ENCODE data around the gene FAM110C.
"Not testable (repeated sequence)": the region's sequence is repeated elsewhere in the genome, so short reads cannot be mapped to it uniquely, and the experiment has no call there.

FAM110C gene

DNA sequence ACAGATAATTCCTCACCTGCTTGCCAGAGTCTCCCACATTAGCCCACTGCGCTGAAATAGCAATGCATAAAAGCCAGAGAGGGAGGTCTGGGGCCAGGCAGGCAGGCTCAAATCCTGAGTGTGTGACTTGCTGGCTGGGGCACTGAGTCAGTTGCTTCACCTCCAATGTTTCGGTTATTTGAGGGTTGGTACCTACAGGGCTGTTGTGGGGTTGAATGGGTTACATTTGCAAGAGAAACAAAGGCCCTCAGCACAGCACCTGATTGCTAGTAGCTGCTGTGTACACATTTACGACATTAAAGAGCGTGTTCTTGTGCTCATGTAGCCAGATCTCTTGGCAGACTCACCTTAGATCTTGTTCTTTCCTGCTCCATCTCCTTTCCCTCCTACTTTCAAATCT is 34.1 kb upstream of the FAM110C start:
- TF ChIP-seq, protein P1, sequence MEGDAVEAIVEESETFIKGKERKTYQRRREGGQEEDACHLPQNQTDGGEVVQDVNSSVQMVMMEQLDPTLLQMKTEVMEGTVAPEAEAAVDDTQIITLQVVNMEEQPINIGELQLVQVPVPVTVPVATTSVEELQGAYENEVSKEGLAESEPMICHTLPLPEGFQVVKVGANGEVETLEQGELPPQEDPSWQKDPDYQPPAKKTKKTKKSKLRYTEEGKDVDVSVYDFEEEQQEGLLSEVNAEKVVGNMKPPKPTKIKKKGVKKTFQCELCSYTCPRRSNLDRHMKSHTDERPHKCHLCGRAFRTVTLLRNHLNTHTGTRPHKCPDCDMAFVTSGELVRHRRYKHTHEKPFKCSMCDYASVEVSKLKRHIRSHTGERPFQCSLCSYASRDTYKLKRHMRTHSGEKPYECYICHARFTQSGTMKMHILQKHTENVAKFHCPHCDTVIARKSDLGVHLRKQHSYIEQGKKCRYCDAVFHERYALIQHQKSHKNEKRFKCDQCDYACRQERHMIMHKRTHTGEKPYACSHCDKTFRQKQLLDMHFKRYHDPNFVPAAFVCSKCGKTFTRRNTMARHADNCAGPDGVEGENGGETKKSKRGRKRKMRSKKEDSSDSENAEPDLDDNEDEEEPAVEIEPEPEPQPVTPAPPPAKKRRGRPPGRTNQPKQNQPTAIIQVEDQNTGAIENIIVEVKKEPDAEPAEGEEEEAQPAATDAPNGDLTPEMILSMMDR (IDR thresholded peaks at IDR 0.05; ENCODE audit: insufficient read depth, low read depth, low read length, missing control alignments), result no peak
- no peak for DNase-seq (ENCODE audit: low read depth)

DNA sequence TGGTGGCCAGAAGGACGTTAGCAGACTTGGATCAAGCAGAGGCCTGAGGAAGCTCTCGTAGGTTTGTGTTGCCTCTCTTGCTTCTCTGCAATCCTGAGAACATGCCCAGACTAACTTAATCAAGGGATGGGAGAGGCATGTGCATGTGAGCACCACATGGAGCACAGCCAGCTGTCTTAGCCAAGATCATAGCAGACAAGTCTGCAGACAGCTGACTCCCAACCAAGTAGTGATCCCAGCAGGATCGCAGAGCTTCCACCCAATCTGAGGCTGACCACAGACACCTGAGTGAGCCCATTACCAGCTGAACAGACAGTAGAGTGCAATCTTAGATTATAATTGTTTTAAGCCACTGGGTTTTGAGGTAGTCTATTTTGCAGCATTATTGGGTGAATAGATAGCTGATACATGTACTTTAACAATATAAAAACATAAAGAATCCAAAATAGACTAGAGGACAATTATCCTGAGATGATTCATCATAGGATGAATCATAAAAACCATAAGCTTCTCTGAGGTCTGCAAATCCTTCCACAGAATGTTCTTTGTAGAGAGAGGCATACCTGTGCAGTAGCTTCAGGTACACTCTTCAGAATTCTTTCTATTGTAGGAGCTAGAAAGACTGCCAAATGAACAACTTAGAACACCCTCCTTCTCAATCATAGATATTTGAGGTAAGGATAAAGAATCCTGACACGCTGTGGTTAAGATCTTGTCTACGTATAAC is 25.2 kb upstream of the FAM110C start:
- TF ChIP-seq, protein P1 (IDR thresholded peaks at IDR 0.05; ENCODE audit: insufficient read depth, low read depth, low read length, missing control alignments), result no peak
- no peak overlapping the region for H3K4me3 ChIP-seq (ENCODE audit: low read depth, low read length)
- no peak for DNase-seq (ENCODE audit: low read depth)

More for the DNA sequence above, 34.1 kb upstream of the FAM110C start:
- H3K4me3 ChIP-seq (ENCODE audit: low read depth, low read length), result no peak overlapping the region

DNA sequence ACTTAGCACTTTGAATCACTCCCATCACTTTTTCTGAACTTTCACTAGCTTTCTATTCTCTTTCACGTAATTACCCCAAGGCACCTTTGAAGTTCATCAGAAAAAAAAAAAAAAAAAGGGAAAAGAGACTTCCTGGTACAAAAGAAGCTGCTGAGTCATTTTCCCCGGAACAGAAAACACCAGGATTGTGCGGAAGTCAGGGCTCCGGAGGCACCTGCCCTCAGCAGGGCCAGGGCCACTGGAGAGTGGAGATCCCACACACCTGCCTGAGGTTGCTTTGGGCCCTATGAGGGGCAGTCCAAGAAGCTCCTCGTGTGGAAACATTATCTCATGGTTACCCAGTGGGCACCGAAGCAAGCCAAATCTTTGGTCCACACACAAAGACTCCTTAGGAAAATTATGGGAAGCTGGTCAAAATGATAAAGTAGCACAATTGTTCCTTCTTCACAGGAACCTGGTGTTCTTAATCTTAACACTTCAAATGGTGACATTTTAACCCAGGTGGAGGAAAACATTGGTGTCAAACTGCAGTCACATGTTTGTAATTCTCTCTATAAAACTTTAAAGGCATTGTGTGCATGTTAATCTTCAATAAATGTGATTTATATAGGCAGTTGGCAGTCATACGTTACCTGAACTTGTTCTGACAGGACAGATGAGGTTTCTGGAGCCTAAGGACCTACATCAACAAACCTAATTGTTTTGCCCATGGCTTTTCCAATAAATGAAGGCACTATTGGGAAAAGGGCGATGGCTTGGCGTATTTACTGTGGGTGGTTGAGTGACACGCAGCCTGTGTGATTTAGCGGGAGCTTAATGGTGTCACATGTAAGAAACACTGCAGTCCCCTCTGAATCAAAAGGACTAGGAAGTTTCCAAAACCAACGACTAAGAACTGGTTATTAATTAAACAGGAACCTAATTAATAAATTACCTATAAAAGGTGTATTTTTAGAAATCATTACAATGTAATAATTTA is 23.4 kb upstream of the FAM110C start:
- no peak overlapping the region for H3K4me3 ChIP-seq (ENCODE audit: low read depth, low read length)
- DNase-seq (ENCODE audit: low read depth), result no peak
- TF ChIP-seq, protein P1 (IDR thresholded peaks at IDR 0.05; ENCODE audit: insufficient read depth, low read depth, low read length, missing control alignments), result no peak

DNA sequence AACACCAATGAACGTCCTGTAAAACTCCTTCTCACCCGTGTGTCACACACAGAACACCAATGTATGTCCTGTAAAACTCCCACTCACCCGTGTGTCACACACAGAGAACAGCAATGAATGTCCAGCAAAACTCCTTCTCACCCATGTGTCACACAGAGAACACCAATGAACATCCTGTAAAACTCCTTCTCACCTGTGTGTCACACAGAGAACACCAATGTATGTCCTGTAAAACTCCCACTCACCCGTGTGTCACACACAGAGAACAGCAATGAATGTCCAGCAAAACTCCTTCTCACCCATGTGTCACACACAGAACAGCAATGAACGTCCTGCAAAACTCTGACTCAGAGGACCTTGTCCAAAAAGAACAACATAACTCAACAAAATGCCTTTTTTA is 22.3 kb upstream of the FAM110C start:
- DNase-seq (ENCODE audit: low read depth); H3K4me3 ChIP-seq (ENCODE audit: low read depth, low read length): not testable (repeated sequence)

DNA sequence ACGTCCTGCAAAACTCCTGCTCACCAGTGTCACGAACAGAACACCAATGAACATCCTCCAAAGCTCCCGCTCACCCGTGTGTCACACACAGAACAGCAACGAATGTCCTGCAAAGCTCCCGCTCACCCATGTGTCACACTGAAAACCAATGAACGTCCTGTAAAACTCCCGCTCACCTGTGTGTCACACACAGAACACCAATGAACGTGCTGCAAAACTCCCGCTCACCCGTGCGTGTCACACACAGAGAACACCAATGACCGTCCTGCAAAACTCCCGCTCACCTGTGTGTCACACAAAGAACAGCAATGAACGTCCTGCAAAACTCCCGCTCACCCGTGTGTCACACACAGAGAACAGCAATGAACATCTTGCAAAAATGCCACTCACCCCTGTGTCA is 20.5 kb upstream of the FAM110C start:
- no peak overlapping the region for H3K4me3 ChIP-seq (ENCODE audit: low read depth, low read length)
- TF ChIP-seq, protein P1 (IDR thresholded peaks at IDR 0.05; ENCODE audit: insufficient read depth, low read depth, low read length, missing control alignments), result no peak

DNA sequence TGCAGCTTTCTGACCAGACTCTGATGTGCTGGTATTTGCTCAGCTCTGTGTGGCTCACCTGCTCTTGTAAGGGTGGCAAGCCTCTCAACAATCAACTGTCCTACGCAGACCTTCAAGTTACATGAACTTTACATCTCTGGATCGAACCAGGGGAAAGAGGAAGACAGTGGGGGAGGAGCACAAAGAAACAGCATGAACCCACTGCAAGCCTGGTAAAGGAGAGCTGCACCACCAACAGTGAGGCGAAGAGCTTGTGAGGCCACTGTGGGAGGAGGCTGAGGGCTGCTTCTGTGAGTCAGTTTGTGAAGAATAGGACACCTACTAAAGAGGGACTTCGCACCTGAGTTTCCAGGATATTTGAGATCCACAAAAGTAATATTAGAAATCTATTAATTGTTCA is 18.8 kb upstream of the FAM110C start:
- no peak overlapping the region for H3K4me3 ChIP-seq (ENCODE audit: low read depth, low read length)
- DNase-seq (ENCODE audit: low read depth), result no peak
- TF ChIP-seq, protein P1 (IDR thresholded peaks at IDR 0.05; ENCODE audit: insufficient read depth, low read depth, low read length, missing control alignments), result no peak

More for the DNA sequence above, 20.5 kb upstream of the FAM110C start:
- no peak for DNase-seq (ENCODE audit: low read depth)
